Osteocyte (in vitro differentiated cells): ENCODE measurements around the gene TUBA3E. TPM values are rescaled to one million over a fixed set of nuclear protein-coding genes. Genes with fewer than 3 reads are reported as not detected.
"Not testable (repeated sequence)": the region's sequence is repeated elsewhere in the genome, so short reads cannot be mapped to it uniquely, and the experiment has no call there.

Experiments
- DNase-seq: peaks from one replicate; pipeline ENCODE4 v3.0.0; 2021; ENCODE audit warnings: mixed read lengths; ENCODE audit not compliant: unreplicated experiment; ENCODE audit errors: extremely low spot score
- H3K27ac Mint-ChIP-seq: one replicate; pipeline ENCODE4 v1.8.0; 2021; ENCODE audit warnings: mild to moderate bottlenecking, mixed read lengths; ENCODE audit not compliant: unreplicated experiment
- H3K27me3 Mint-ChIP-seq: one replicate; pipeline ENCODE4 v1.8.0; 2021; ENCODE audit warnings: mixed read lengths; ENCODE audit not compliant: unreplicated experiment
- H3K36me3 Mint-ChIP-seq: one replicate; pipeline ENCODE4 v1.8.0; 2021; ENCODE audit warnings: mixed read lengths; ENCODE audit not compliant: unreplicated experiment
- H3K4me1 Mint-ChIP-seq: one replicate; pipeline ENCODE4 v1.8.0; 2021; ENCODE audit warnings: mixed read lengths; ENCODE audit not compliant: unreplicated experiment
- H3K4me3 Mint-ChIP-seq: one replicate; pipeline ENCODE4 v1.8.0; 2021; ENCODE audit warnings: mild to moderate bottlenecking, moderate library complexity, mixed read lengths; ENCODE audit not compliant: unreplicated experiment
- H3K9me3 Mint-ChIP-seq: one replicate; pipeline ENCODE4 v1.8.0; 2021; ENCODE audit warnings: mixed read lengths; ENCODE audit not compliant: unreplicated experiment
- CTCF ChIP-seq: fragments of 200-600 bp; sonication (generic); IDR thresholded peaks from 2 replicates; pipeline ENCODE4 v1.5.0; 2021; ENCODE audit warnings: antibody characterized with exemption, mild to moderate bottlenecking, moderate library complexity
- long read RNA-seq: library from polyadenylated mRNA; unstranded; transcript quantifications from one replicate; pipeline ENCODE4 v2.0.0, GENCODE V29; 2021
- total RNA-seq: library from RNA; stranded (reverse); gene quantifications from 2 replicates; pipeline ENCODE4 v1.2.1, GENCODE V29; 2021

TUBA3E gene
- total RNA-seq = not detected in 2 replicates
- long read RNA-seq = 0 reads

GRCh38 chr2:130198343-130198742 is at the start of gene TUBA3E:
Gene TUBA3E, minus strand, starts transcription at chr2:130198439. Its CDS starts 79 bp downstream, at chr2:130198360.
- H3K4me3 Mint-ChIP-seq = no peak within 1 kb of the TSS
- H3K27ac Mint-ChIP-seq = no peak within 1 kb of the TSS
- H3K36me3 Mint-ChIP-seq = no peaks in the 10 kb centered on the region
- no peaks in the 10 kb centered on the region for H3K9me3 Mint-ChIP-seq
- no peak for TF ChIP-seq CTCF
- no peaks in the 10 kb centered on the region for H3K4me1 Mint-ChIP-seq
- no peak for DNase-seq
- H3K27me3 Mint-ChIP-seq = peaks cover 2% of the 10 kb centered on the region

- DNase-seq = no peak
- Mint-ChIP-seq H3K27ac (no peak overlapping the region), H3K36me3 (no peaks in the 10 kb centered on the region), H3K4me3 (no peak overlapping the region), H3K27me3 (peaks cover 7% of the 10 kb centered on the region), H3K9me3 (no peaks in the 10 kb centered on the region), H3K4me1 (no peaks in the 10 kb centered on the region)
- TF ChIP-seq CTCF = no peak
Measured at GRCh38 chr2:130246430-130246829, 48.2 kb upstream of the TUBA3E start.

- Mint-ChIP-seq H3K4me1 (peaks cover 4% of the 10 kb centered on the region), H3K27me3 (peaks cover 7% of the 10 kb centered on the region), H3K36me3 (no peaks in the 10 kb centered on the region), H3K27ac (no peak overlapping the region), H3K4me3 (no peak overlapping the region), H3K9me3 (no peaks in the 10 kb centered on the region)
- DNase-seq = no peak
- TF ChIP-seq CTCF = no peak
Measured at GRCh38 chr2:130245976-130246375, 47.7 kb upstream of the TUBA3E start.

GRCh38 chr2:130243359-130243758 is 45.1 kb upstream of the TUBA3E start:
- no peak overlapping the region for H3K27ac Mint-ChIP-seq
- no peaks in the 10 kb centered on the region for H3K36me3 Mint-ChIP-seq
- TF ChIP-seq CTCF = no peak
- H3K4me3 Mint-ChIP-seq = no peak overlapping the region
- DNase-seq = no peak
- H3K4me1 Mint-ChIP-seq = peaks cover 5% of the 10 kb centered on the region
- no peaks in the 10 kb centered on the region for H3K9me3 Mint-ChIP-seq
- no peaks in the 10 kb centered on the region for H3K27me3 Mint-ChIP-seq

- Mint-ChIP-seq H3K27me3 (no peaks in the 10 kb centered on the region), H3K9me3 (no peaks in the 10 kb centered on the region), H3K4me3 (no peak overlapping the region), H3K36me3 (no peaks in the 10 kb centered on the region), H3K4me1 (peaks cover 5% of the 10 kb centered on the region), H3K27ac (no peak overlapping the region)
- DNase-seq = no peak
- TF ChIP-seq CTCF = no peak
Measured at GRCh38 chr2:130241041-130241707, 42.9 kb upstream of the TUBA3E start.

DNA sequence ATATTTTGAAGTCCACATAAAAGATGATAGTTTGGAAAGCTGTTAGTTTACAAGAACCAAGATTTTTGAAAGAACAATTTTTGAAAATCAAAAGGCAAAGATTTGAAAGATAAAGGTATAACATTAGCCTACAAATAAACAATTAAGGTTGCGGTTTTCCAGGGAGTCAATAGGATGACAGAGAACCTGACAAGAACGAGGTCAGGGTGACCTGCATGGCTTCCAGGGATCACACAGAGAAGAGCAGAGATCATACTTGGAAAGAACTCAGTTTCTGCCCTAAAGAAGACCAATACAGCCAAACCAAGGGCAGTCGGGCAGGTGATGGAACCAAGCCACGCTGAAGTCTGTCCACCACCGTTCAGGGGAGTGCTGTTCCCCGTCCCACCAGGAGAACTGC is 41.3 kb upstream of the TUBA3E start:
- H3K36me3 Mint-ChIP-seq, H3K9me3 Mint-ChIP-seq, DNase-seq, H3K4me3 Mint-ChIP-seq, H3K4me1 Mint-ChIP-seq, H3K27ac Mint-ChIP-seq, H3K27me3 Mint-ChIP-seq: not testable (repeated sequence)

GRCh38 chr2:130233066-130233465 is 34.8 kb upstream of the TUBA3E start:
- H3K4me3 Mint-ChIP-seq, H3K9me3 Mint-ChIP-seq, H3K27ac Mint-ChIP-seq, H3K27me3 Mint-ChIP-seq, H3K36me3 Mint-ChIP-seq, H3K4me1 Mint-ChIP-seq, DNase-seq: not testable (repeated sequence)
